Measurements from ENCODE around the gene C2orf15. TPM values are rescaled to one million over a fixed set of nuclear protein-coding genes. Genes with fewer than 3 reads are reported as not detected.

Gene C2orf15, protein sequence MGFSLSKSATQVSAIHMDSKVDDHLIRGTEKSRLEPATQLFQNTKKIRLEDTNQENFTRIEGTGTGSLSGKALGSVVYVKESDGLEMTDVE
- not detected in 2 replicates for total RNA-seq

DNA sequence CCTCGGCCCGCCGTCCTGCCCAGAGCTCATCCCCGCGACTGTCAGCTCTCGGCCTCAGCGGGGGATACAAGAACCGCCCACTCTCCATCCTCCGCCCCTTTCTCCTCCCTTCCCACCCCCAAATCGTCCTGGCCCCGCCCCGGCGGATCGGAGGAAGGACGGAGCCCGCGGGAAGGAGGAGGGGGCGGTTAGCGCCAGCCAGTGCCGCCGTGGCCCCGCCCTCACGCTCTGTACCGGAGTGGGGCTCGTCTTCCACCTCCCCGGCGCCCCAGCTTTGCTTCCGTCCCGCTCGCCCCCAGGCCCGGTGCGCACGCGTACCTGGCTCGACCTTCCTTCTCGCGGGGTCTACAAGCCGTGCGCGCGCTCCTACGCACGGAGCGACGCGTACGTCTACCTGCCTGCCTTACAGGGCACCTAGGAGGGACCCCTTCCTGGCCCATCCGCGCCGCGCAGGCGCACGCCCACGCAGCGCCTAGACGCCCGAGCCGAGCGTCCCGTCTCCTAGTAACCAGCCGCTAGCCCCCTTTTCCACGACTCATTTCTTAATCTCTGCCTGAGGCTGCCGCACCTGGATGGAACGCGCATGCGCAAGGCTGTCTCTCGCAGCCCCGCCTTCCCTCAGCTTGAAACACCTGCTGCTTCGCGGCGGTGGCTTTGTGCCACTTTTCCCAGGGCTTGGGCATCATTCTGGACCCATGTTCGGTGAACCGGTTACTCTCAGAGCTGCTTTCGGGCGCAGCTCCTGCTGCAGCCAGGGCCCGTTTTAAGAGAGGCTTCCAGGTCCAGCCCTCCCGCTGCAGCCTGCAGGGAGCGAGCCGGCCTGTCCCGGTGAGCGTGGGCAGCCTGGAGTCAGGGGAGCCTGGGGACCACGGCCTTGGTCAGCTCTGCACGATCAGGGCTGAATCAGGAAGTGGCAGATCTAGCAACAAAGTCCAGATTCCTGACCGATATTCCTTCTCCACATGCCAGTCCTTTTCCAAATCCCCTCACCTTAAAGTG is at the start of gene C2orf15:
Gene C2orf15, plus strand, starts transcription at position 598 of the 999 bp plus-strand sequence. CDS start 8,852 bp downstream, outside the sequence.

GRCh38 chr2:99154643-99155536 is 13.4 kb downstream of the C2orf15 start, which contains the start of the genes LIPT1 and TSGA10:
TSS of gene LIPT1 (plus strand) at chr2:99154967. CDS start at chr2:99161958, 6,991 bp downstream.
TSS of gene TSGA10 (minus strand) at chr2:99154942. CDS start at chr2:99109439, 45,503 bp downstream.

GRCh38 chr2:99180755-99181623 is 39.5 kb downstream of the C2orf15 start, which contains the start of the genes MITD1 and MRPL30:
TSS of gene MITD1 (minus strand) at chr2:99181058. CDS start at chr2:99180981, 77 bp downstream.
TSS of gene MRPL30 (plus strand) at chr2:99181184. CDS start at chr2:99186204, 5,020 bp downstream.

Other genes starting within 250 kb of the C2orf15 start
- gene CRACDL, start 205.5 kb upstream of the C2orf15 start, total RNA-seq = 0.50 TPM in 1 of 2 replicates, not detected in the other
- gene TSGA10, start 13.2 kb downstream of the C2orf15 start, total RNA-seq = 0.49 and 2.1 TPM in 2 replicates
- 4.2 and 6.2 TPM in 2 replicates for gene LIPT1, start 13.3 kb downstream of the C2orf15 start, total RNA-seq
- 8.5 and 16.3 TPM in 2 replicates for gene MITD1, start 39.4 kb downstream of the C2orf15 start, total RNA-seq
- 21.5 and 22.1 TPM in 2 replicates for gene MRPL30, start 39.5 kb downstream of the C2orf15 start, total RNA-seq
- gene LYG2, start 114.0 kb downstream of the C2orf15 start, total RNA-seq = not detected in 2 replicates
- gene LYG1, start 159.5 kb downstream of the C2orf15 start, total RNA-seq = not detected in 2 replicates
- 30.6 and 36.1 TPM in 2 replicates for gene TXNDC9, start 194.6 kb downstream of the C2orf15 start, total RNA-seq
- gene EIF5B, start 195.7 kb downstream of the C2orf15 start, total RNA-seq = 17.3 and 32.8 TPM in 2 replicates